ENCODE measurements around the gene TOPBP1.

- TF ChIP-seq CTCF (optimal IDR thresholded peaks at IDR 0.05 in 1 of 3, IDR thresholded peaks at IDR 0.05 in 1 of 3, conservative IDR thresholded peaks at IDR 0.05 in 1 of 3; ENCODE audit: extremely low read depth in 1 of 3, insufficient read depth in 2 of 3, low read length in 3 of 3) (no peak), EZH2 (IDR thresholded peaks at IDR 0.05; ENCODE audit: low read length) (no peak)
Measured at GRCh38 chr3:133570937-133571320, 90.8 kb downstream of the TOPBP1 start.
